GM23338 (cell line): ENCODE data around the gene UNC5A.

ENCODE experiments used
- ETS1 ChIP-seq: IDR thresholded peaks from 2 replicates; pipeline ENCODE4 v1.6.1; 2016; ENCODE audit warnings: antibody characterized with exemption
- EZH2 ChIP-seq: fragments of 200-600 bp; sonication (generic); IDR thresholded peaks from one replicate; pipeline ENCODE4 v1.8.0; 2017; ENCODE audit warnings: antibody characterized with exemption, mild to moderate bottlenecking, low read depth; ENCODE audit not compliant: unreplicated experiment
- REST ChIP-seq: IDR thresholded peaks from one replicate; pipeline ENCODE4 v1.6.1; 2018; ENCODE audit warnings: antibody characterized with exemption; ENCODE audit not compliant: unreplicated experiment
- ZNF331 ChIP-seq: fragments of 250-450 bp; sonication (Bioruptor Pico); IDR thresholded peaks from 2 replicates; pipeline ENCODE4 v1.5.0; 2020; ENCODE audit warnings: low read depth, mild to moderate bottlenecking, moderate library complexity
- TF ChIP-seq, protein P1 (sequence below), 2 experiments: fragments of 200-600 bp in 1 of 2; sonication (generic) in 1 of 2; conservative IDR thresholded peaks; 2 replicates each; pipeline versions ENCODE4 v1.5.1 to v1.6.1; 2016 to 2017; ENCODE audit warnings: antibody characterized with exemption in 2 of 2, low read depth in 2 of 2, mild to moderate bottlenecking in 2 of 2, moderate library complexity in 1 of 2

DNA sequence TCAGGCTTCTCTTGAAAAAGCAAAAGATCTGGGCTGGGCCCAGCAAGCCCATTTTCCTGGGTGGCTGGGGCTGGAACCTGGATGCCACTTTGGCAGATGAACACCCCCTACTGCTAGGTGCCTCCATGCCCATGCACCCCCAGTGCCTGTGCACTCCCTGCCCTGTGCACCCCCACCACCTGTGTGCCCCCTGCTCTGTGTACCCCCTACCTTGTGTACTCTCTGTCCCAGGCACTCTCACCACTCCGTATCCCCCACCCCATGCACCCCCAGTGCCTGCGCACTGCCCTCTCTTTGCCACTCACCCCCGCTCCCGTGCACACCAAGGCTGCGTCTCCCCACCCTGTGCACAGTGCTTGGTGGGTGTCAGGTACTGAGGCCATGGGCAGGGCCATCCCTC, 14.2 kb downstream of the UNC5A start:
- TF ChIP-seq, protein P1, sequence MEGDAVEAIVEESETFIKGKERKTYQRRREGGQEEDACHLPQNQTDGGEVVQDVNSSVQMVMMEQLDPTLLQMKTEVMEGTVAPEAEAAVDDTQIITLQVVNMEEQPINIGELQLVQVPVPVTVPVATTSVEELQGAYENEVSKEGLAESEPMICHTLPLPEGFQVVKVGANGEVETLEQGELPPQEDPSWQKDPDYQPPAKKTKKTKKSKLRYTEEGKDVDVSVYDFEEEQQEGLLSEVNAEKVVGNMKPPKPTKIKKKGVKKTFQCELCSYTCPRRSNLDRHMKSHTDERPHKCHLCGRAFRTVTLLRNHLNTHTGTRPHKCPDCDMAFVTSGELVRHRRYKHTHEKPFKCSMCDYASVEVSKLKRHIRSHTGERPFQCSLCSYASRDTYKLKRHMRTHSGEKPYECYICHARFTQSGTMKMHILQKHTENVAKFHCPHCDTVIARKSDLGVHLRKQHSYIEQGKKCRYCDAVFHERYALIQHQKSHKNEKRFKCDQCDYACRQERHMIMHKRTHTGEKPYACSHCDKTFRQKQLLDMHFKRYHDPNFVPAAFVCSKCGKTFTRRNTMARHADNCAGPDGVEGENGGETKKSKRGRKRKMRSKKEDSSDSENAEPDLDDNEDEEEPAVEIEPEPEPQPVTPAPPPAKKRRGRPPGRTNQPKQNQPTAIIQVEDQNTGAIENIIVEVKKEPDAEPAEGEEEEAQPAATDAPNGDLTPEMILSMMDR (conservative IDR thresholded peaks at IDR 0.05; ENCODE audit: low read depth in 2 of 2) = no peak
- no peak for TF ChIP-seq REST
- TF ChIP-seq ETS1 = no peak
- TF ChIP-seq ZNF331 (CRISPR knock-in tag) = no peak
- no peak for TF ChIP-seq EZH2
